GM21723 (cell line): Measurements from ENCODE around the gene ANKRD63.

Experiments
- ATAC-seq: cut with Tn5 transposase; IDR thresholded peaks from one replicate; pipeline ENCODE4 v1.9.1; 2021; ENCODE audit warnings: mild to moderate bottlenecking, moderate library complexity; ENCODE audit not compliant: unreplicated experiment

Gene ANKRD63

GRCh38 chr15:40245666-40246450 is 37.0 kb downstream of the ANKRD63 start:
- no peak for ATAC-seq

GRCh38 chr15:40244961-40245523 is 37.8 kb downstream of the ANKRD63 start:
- ATAC-seq, result no peak

GRCh38 chr15:40243126-40243810 is 39.6 kb downstream of the ANKRD63 start:
- no peak for ATAC-seq

- ATAC-seq, result no peak
Measured at GRCh38 chr15:40242601-40243000, 40.3 kb downstream of the ANKRD63 start.

GRCh38 chr15:40242213-40242599 is 40.7 kb downstream of the ANKRD63 start:
- no peak for ATAC-seq

GRCh38 chr15:40241269-40242212 is 41.3 kb downstream of the ANKRD63 start:
- no peak for ATAC-seq

- no peak for ATAC-seq
Measured at GRCh38 chr15:40240619-40241221, 42.1 kb downstream of the ANKRD63 start.

- no peak for ATAC-seq
Measured at GRCh38 chr15:40239693-40240618, 42.9 kb downstream of the ANKRD63 start.

GRCh38 chr15:40239404-40239692 is 43.5 kb downstream of the ANKRD63 start:
- ATAC-seq, result no peak

- ATAC-seq, result no peak
Measured at GRCh38 chr15:40238532-40239403, 44.1 kb downstream of the ANKRD63 start, which contains the start of gene PAK6. PAK6 (plus strand) TSS chr15:40239063; CDS start chr15:40264786, 25,723 bp downstream.

- no peak for ATAC-seq
Measured at GRCh38 chr15:40235201-40235885, 47.5 kb downstream of the ANKRD63 start.

GRCh38 chr15:40234783-40235182 is 48.1 kb downstream of the ANKRD63 start:
- ATAC-seq, result no peak

- no peak for ATAC-seq
Measured at GRCh38 chr15:40233727-40234577, 48.9 kb downstream of the ANKRD63 start.

GRCh38 chr15:40232625-40233070 is 50.2 kb downstream of the ANKRD63 start:
- no peak for ATAC-seq
